ENCODE results near the gene GNAQ. TPM values are rescaled to one million over a fixed set of nuclear protein-coding genes. Genes with fewer than 3 reads are reported as not detected.

The GNAQ gene
- total and polyA plus RNA-seq, 4 donors, result 6.8 to 19.6 (median 12.6) TPM

DNA sequence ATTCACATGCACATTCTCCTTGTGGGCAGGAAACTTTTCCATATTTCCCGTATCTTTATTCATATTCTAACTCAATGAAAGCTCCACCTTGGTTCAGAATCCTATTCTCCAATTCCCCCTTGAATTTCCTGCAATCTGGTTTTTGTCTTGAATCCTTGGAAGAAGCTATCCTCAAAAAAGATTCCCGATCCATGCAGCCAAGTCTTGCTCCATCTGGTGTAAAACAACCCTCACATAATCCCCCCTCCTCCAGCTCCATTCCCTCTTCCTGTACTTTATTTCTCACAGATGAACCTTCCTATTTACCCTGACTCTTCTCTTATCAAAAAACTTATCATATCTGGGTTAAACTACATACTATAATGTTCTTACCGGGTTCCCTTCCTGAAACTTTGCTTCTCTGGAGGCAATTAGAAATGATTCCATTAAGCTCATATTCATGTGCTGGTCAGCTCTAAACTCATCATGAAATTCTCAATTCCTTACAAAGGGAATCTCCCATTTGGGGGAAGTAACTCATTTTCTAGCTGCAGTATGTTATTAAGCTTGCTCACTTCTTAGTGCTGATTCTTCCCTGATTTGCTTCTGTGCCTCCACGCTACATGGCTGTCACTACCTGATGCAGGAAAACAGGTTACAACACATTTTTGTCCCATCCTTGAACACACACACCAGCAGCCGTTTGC lies 81.7 kb downstream of the GNAQ start:
- WGBS, result 81% methylated on average over 5 of the region's 5 CpGs
- no peak for DNase-seq (ENCODE audit: low spot score)
- H3K27me3 ChIP-seq (ENCODE audit: control insufficient read depth in 4 of 4, insufficient read depth in 4 of 4, low read length in 3 of 4), result no peaks in the 10 kb centered on the region
- peaks cover 2 to 41% (median 14%) of the 10 kb centered on the region in 4 donors for H3K4me1 ChIP-seq (ENCODE audit: control insufficient read depth in 4 of 4, insufficient read depth in 4 of 4, low read length in 3 of 4)
- no peak overlapping the region for H3K4me3 ChIP-seq (ENCODE audit: low read depth in 1 of 3, low read length in 3 of 3)
- no peak overlapping the region for H3K9ac ChIP-seq (ENCODE audit: low read depth in 1 of 2, low read length in 2 of 2)
- no peak overlapping the region for H3K27ac ChIP-seq (ENCODE audit: low read depth in 1 of 2, low read length in 2 of 2)
- TF ChIP-seq, protein P1, sequence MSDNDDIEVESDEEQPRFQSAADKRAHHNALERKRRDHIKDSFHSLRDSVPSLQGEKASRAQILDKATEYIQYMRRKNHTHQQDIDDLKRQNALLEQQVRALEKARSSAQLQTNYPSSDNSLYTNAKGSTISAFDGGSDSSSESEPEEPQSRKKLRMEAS (IDR thresholded peaks at IDR 0.05), result no peak
- TF ChIP-seq, protein P2, sequence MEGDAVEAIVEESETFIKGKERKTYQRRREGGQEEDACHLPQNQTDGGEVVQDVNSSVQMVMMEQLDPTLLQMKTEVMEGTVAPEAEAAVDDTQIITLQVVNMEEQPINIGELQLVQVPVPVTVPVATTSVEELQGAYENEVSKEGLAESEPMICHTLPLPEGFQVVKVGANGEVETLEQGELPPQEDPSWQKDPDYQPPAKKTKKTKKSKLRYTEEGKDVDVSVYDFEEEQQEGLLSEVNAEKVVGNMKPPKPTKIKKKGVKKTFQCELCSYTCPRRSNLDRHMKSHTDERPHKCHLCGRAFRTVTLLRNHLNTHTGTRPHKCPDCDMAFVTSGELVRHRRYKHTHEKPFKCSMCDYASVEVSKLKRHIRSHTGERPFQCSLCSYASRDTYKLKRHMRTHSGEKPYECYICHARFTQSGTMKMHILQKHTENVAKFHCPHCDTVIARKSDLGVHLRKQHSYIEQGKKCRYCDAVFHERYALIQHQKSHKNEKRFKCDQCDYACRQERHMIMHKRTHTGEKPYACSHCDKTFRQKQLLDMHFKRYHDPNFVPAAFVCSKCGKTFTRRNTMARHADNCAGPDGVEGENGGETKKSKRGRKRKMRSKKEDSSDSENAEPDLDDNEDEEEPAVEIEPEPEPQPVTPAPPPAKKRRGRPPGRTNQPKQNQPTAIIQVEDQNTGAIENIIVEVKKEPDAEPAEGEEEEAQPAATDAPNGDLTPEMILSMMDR (IDR thresholded peaks at IDR 0.05; ENCODE audit: low read depth, low read length, missing input control), result no peak
- TF ChIP-seq FOXA1 (IDR thresholded peaks at IDR 0.05) (no peak), RAD21 (IDR thresholded peaks at IDR 0.05) (no peak), SP1 (IDR thresholded peaks at IDR 0.05) (no peak), JUND (IDR thresholded peaks at IDR 0.05) (no peak), TAF1 (conservative IDR thresholded peaks at IDR 0.05) (no peak), NR2F2 (IDR thresholded peaks at IDR 0.05) (no peak), HNF4G (IDR thresholded peaks at IDR 0.05) (no peak), RXRA (IDR thresholded peaks at IDR 0.05) (no peak), YY1 (IDR thresholded peaks at IDR 0.05) (no peak), FOXA2 (IDR thresholded peaks at IDR 0.05) (no peak), HNF4A (conservative IDR thresholded peaks at IDR 0.05) (no peak)
- TF ChIP-seq, protein P3, sequence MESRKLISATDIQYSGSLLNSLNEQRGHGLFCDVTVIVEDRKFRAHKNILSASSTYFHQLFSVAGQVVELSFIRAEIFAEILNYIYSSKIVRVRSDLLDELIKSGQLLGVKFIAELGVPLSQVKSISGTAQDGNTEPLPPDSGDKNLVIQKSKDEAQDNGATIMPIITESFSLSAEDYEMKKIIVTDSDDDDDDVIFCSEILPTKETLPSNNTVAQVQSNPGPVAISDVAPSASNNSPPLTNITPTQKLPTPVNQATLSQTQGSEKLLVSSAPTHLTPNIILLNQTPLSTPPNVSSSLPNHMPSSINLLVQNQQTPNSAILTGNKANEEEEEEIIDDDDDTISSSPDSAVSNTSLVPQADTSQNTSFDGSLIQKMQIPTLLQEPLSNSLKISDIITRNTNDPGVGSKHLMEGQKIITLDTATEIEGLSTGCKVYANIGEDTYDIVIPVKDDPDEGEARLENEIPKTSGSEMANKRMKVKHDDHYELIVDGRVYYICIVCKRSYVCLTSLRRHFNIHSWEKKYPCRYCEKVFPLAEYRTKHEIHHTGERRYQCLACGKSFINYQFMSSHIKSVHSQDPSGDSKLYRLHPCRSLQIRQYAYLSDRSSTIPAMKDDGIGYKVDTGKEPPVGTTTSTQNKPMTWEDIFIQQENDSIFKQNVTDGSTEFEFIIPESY (IDR thresholded peaks at IDR 0.05), result no peak
- TF ChIP-seq, protein P4, sequence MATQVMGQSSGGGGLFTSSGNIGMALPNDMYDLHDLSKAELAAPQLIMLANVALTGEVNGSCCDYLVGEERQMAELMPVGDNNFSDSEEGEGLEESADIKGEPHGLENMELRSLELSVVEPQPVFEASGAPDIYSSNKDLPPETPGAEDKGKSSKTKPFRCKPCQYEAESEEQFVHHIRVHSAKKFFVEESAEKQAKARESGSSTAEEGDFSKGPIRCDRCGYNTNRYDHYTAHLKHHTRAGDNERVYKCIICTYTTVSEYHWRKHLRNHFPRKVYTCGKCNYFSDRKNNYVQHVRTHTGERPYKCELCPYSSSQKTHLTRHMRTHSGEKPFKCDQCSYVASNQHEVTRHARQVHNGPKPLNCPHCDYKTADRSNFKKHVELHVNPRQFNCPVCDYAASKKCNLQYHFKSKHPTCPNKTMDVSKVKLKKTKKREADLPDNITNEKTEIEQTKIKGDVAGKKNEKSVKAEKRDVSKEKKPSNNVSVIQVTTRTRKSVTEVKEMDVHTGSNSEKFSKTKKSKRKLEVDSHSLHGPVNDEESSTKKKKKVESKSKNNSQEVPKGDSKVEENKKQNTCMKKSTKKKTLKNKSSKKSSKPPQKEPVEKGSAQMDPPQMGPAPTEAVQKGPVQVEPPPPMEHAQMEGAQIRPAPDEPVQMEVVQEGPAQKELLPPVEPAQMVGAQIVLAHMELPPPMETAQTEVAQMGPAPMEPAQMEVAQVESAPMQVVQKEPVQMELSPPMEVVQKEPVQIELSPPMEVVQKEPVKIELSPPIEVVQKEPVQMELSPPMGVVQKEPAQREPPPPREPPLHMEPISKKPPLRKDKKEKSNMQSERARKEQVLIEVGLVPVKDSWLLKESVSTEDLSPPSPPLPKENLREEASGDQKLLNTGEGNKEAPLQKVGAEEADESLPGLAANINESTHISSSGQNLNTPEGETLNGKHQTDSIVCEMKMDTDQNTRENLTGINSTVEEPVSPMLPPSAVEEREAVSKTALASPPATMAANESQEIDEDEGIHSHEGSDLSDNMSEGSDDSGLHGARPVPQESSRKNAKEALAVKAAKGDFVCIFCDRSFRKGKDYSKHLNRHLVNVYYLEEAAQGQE (IDR thresholded peaks at IDR 0.05), result no peak
- TF ChIP-seq, protein P5, sequence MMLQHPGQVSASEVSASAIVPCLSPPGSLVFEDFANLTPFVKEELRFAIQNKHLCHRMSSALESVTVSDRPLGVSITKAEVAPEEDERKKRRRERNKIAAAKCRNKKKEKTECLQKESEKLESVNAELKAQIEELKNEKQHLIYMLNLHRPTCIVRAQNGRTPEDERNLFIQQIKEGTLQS (IDR thresholded peaks at IDR 0.05), result no peak
- no peaks in the 10 kb centered on the region for H3K9me3 ChIP-seq (ENCODE audit: control insufficient read depth in 4 of 4, low read length in 3 of 4)
- H3K36me3 ChIP-seq (ENCODE audit: control insufficient read depth in 4 of 4, insufficient read depth in 3 of 4, low read depth in 1 of 4, low read length in 3 of 4), result no peaks in the 10 kb centered on the region
